ENCODE results near the gene CORO6. TPM values are rescaled to one million over a fixed set of nuclear protein-coding genes. Genes with fewer than 3 reads are reported as not detected.

The CORO6 gene
- total RNA-seq, 1 donor from 2014 or later: 6.7 TPM

- peak within 1 kb of the TSS; percentile 89 for H3K4me3 Mint-ChIP-seq (ENCODE audit: unreplicated experiment)
- H3K36me3 Mint-ChIP-seq (ENCODE audit: low read depth): peaks cover 13% of the 10 kb centered on the region
- H3K4me1 Mint-ChIP-seq (ENCODE audit: low read depth): peaks cover 25% of the 10 kb centered on the region
- peak within 1 kb of the TSS; percentile 79 for H3K27ac Mint-ChIP-seq (ENCODE audit: unreplicated experiment)
- TF ChIP-seq, protein P1, sequence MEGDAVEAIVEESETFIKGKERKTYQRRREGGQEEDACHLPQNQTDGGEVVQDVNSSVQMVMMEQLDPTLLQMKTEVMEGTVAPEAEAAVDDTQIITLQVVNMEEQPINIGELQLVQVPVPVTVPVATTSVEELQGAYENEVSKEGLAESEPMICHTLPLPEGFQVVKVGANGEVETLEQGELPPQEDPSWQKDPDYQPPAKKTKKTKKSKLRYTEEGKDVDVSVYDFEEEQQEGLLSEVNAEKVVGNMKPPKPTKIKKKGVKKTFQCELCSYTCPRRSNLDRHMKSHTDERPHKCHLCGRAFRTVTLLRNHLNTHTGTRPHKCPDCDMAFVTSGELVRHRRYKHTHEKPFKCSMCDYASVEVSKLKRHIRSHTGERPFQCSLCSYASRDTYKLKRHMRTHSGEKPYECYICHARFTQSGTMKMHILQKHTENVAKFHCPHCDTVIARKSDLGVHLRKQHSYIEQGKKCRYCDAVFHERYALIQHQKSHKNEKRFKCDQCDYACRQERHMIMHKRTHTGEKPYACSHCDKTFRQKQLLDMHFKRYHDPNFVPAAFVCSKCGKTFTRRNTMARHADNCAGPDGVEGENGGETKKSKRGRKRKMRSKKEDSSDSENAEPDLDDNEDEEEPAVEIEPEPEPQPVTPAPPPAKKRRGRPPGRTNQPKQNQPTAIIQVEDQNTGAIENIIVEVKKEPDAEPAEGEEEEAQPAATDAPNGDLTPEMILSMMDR (IDR thresholded peaks at IDR 0.05): no peak
- no peaks in the 10 kb centered on the region for H3K9me3 Mint-ChIP-seq (ENCODE audit: low read depth)
- peak; percentile 91 for DNase-seq (ENCODE audit: low spot score)
- H3K27me3 Mint-ChIP-seq (ENCODE audit: low read depth): no peaks in the 10 kb centered on the region
These were observed 56.0 kb downstream of the CORO6 start, which contains the start of gene ABHD15 for GRCh38 chr17:29566473-29567303. Gene ABHD15, minus strand, starts transcription at chr17:29567037. Its CDS starts 71 bp downstream, at chr17:29566966.

DNA sequence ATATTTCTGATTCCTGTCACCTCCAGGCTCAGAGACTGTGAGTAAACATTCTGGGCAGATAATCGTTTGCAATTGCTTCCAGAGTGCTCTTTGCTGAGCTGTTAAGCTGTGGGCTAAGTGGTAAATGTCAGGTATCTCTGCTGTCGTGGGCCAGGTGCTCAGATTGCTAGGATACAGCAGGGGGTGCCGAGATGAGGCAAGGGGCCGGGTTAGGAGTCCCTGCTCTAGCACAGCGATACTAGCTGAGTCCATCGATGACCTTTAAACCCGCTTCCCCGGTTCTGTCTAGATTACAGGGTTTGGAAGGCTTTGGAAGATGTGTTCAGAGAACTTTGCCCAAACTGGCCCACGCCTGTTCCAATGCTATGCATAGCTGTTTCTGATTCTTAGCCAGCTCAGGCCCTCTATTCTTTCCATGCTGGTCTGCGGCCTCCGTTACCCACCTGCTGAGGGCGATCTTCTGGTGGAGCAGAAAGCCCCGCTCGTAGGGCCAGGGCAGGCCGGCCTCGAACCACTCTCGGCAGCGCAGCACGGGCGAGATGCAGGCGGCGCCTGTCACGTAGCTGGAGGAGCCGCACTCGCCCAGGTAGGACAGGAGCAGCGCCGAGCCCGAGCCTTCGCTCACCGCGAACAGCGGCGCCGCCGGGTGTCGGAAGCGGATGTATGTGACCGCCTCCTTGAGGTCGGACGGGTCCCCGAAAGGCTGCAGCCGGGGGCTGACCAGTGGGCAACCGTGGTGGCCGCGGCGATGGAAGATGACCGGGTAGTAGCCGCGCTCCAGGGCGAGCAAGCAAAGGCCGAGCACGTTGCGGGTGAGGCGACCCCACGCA is 56.9 kb downstream of the CORO6 start:
- H3K9me3 Mint-ChIP-seq (ENCODE audit: low read depth): no peaks in the 10 kb centered on the region
- H3K27ac Mint-ChIP-seq (ENCODE audit: unreplicated experiment): peak overlapping the region; percentile 38
- TF ChIP-seq, protein P1 (IDR thresholded peaks at IDR 0.05): peak; percentile 59
- H3K4me3 Mint-ChIP-seq (ENCODE audit: unreplicated experiment): peak overlapping the region; percentile 89
- H3K36me3 Mint-ChIP-seq (ENCODE audit: low read depth): peaks cover 12% of the 10 kb centered on the region
- H3K4me1 Mint-ChIP-seq (ENCODE audit: low read depth): peaks cover 21% of the 10 kb centered on the region
- H3K27me3 Mint-ChIP-seq (ENCODE audit: low read depth): no peaks in the 10 kb centered on the region
- peak; percentile 90 for DNase-seq (ENCODE audit: low spot score)

Other genes starting within 250 kb of the CORO6 start
- gene TAOK1, start 232.5 kb downstream of the CORO6 start, total RNA-seq: 77.7 to 87.1 TPM (median 85.7 TPM) in 3 replicates
- gene ABHD15, start 55.9 kb downstream of the CORO6 start, total RNA-seq: 10.2 to 16.7 TPM (median 11.7 TPM) in 3 replicates
- 44.6 to 49.8 TPM (median 48.3 TPM) in 3 replicates for gene TP53I13, start 54.2 kb downstream of the CORO6 start, total RNA-seq
- gene GIT1, start 33.3 kb downstream of the CORO6 start, total RNA-seq: 32.1 to 37.7 TPM (median 35.7 TPM) in 3 replicates
- 21.6 to 27.1 TPM (median 24.5 TPM) in 3 replicates for gene ANKRD13B, start 29.8 kb downstream of the CORO6 start, total RNA-seq